IMR-90 (cell line): ENCODE data around the gene ITGB1BP1. TPM values are rescaled to one million over a fixed set of nuclear protein-coding genes. Genes with fewer than 3 reads are reported as not detected.

Source experiments
- ATAC-seq: fragments of 200-7000 bp; cut with Tn5 transposase; 2 replicates; pipeline ENCODE4 v1.9.1; 2020; ENCODE audit warnings: low read depth, mild to moderate bottlenecking, moderate library complexity
- BruUV-seq: library from RNA; stranded (reverse); fragments of 400-500 nt; replicated peaks from 2 replicates; lab custom pipeline; 2021; lab: Mats Ljungman, UMichigan
- CTCF ChIA-PET: fragments of 300-600 bp; formaldehyde crosslinking; extraction: SDS; loops from one replicate; lab custom pipeline; 2021; ENCODE audit warnings: antibody characterized with exemption; lab: Yijun Ruan, JAX
- POLR2A ChIA-PET: fragments of 300-600 bp; sonication (Branson Sonifier 250); formaldehyde crosslinking; loops from one replicate; lab custom pipeline; 2022; ENCODE audit warnings: antibody characterized with exemption; ENCODE audit not compliant: unreplicated experiment; lab: Charles Lee
- DNase-seq: peaks from one replicate; pipeline ENCODE4 v3.0.0; 2013
- H2AFZ ChIP-seq: replicated peaks from 2 replicates; pipeline ENCODE3; 2013; ENCODE audit warnings: low read length, mild to moderate bottlenecking; ENCODE audit not compliant: poor library complexity
- H2AK5ac ChIP-seq: 2 replicates; pipeline ENCODE4 v1.6.1; 2013; ENCODE audit warnings: low read depth, low read length, inconsistent platforms
- H2AK9ac ChIP-seq: replicated peaks from 2 replicates; pipeline ENCODE3; 2013; ENCODE audit warnings: mild to moderate bottlenecking, low read depth, low read length, moderate library complexity; ENCODE audit not compliant: poor library complexity
- H2BK120ac ChIP-seq: 2 replicates; pipeline ENCODE4 v1.6.1; 2013; ENCODE audit warnings: low read depth, low read length, inconsistent platforms
- H2BK15ac ChIP-seq: 3 replicates; pipeline ENCODE4 v1.6.1; 2013; ENCODE audit warnings: low read depth, low read length, inconsistent platforms
- H2BK20ac ChIP-seq: 2 replicates; pipeline ENCODE4 v1.6.1; 2013; ENCODE audit warnings: low read depth, mild to moderate bottlenecking, inconsistent platforms, low read length, moderate library complexity
- H2BK5ac ChIP-seq: 2 replicates; pipeline ENCODE4 v1.6.1; 2013; ENCODE audit warnings: mild to moderate bottlenecking, low read depth, low read length, inconsistent platforms; ENCODE audit not compliant: poor library complexity, severe bottlenecking
- H3K14ac ChIP-seq: replicated peaks from 2 replicates; pipeline ENCODE4 v1.6.1; 2013; ENCODE audit warnings: low read depth, low read length, inconsistent platforms
- H3K18ac ChIP-seq: 2 replicates; pipeline ENCODE4 v1.6.1; 2013; ENCODE audit warnings: low read depth, low read length, control low read depth
- H3K23ac ChIP-seq: 2 replicates; pipeline ENCODE4 v1.6.1; 2013; ENCODE audit warnings: low read depth, low read length, inconsistent platforms
- H3K27ac ChIP-seq: 2 replicates; pipeline ENCODE4 v1.5.1; 2013; ENCODE audit warnings: mild to moderate bottlenecking, control low read depth, low read length; ENCODE audit not compliant: insufficient read depth
- H3K27me3 ChIP-seq: 2 replicates; pipeline ENCODE4 v1.6.1; 2013; ENCODE audit warnings: low read length; ENCODE audit not compliant: control insufficient read depth, insufficient read depth
- H3K36me3 ChIP-seq: 2 replicates; pipeline ENCODE4 v1.6.1; 2013; ENCODE audit warnings: low read length, mixed read lengths; ENCODE audit not compliant: control insufficient read depth, insufficient read depth
- H3K4ac ChIP-seq: 2 replicates; pipeline ENCODE4 v1.6.1; 2013; ENCODE audit warnings: low read depth, low read length, inconsistent platforms
- H3K4me1 ChIP-seq: 2 replicates; pipeline ENCODE4 v1.6.1; 2013; ENCODE audit warnings: low read length, mixed read lengths; ENCODE audit not compliant: control insufficient read depth, insufficient read depth
- H3K4me2 ChIP-seq: 2 replicates; pipeline ENCODE4 v1.6.1; 2013; ENCODE audit warnings: low read depth, mild to moderate bottlenecking, control low read depth, low read length, moderate library complexity
- H3K4me3 ChIP-seq: 2 replicates; pipeline ENCODE4 v1.5.1; 2013; ENCODE audit warnings: low read depth, mild to moderate bottlenecking, control low read depth, low read length, moderate library complexity; ENCODE audit not compliant: insufficient read depth
- H3K56ac ChIP-seq: 2 replicates; pipeline ENCODE4 v1.6.1; 2013; ENCODE audit warnings: low read length, inconsistent platforms; ENCODE audit not compliant: insufficient read depth; ENCODE audit errors: extremely low read depth
- H3K79me1 ChIP-seq, 2 experiments: 2 replicates each; pipeline ENCODE4 v1.6.1; 2013; ENCODE audit warnings: low read length in 2 of 2, inconsistent platforms in 1 of 2, low read depth in 1 of 2
- H3K9ac ChIP-seq: 2 replicates; pipeline ENCODE4 v1.6.1; 2013; ENCODE audit warnings: low read depth, low read length, control low read depth
- H3K9me1 ChIP-seq: 2 replicates; pipeline ENCODE4 v1.6.1; 2013; ENCODE audit warnings: low read length, inconsistent platforms; ENCODE audit not compliant: insufficient read depth
- H3K9me3 ChIP-seq: 2 replicates; pipeline ENCODE4 v1.6.1; 2013; ENCODE audit warnings: low read length; ENCODE audit not compliant: control insufficient read depth, insufficient read depth
- H4K20me1 ChIP-seq: 2 replicates; pipeline ENCODE4 v1.6.1; 2013; ENCODE audit warnings: low read length, inconsistent platforms; ENCODE audit not compliant: insufficient read depth
- H4K5ac ChIP-seq: 2 replicates; pipeline ENCODE4 v1.6.1; 2013; ENCODE audit warnings: mild to moderate bottlenecking, low read depth, low read length, control low read depth
- H4K8ac ChIP-seq, 2 experiments: 2 replicates each; pipeline ENCODE4 v1.6.1; 2013; ENCODE audit warnings: low read depth in 2 of 2, low read length in 2 of 2, control low read depth in 1 of 2, inconsistent platforms in 1 of 2
- H4K91ac ChIP-seq: 2 replicates; pipeline ENCODE4 v1.6.1; 2013; ENCODE audit warnings: low read depth, low read length, inconsistent platforms; ENCODE audit not compliant: insufficient read depth
- BHLHE40 ChIP-seq: fragments of 150-350 bp; IDR thresholded peaks from 2 replicates; pipeline ENCODE4 v1.6.1; 2016; ENCODE audit warnings: mild to moderate bottlenecking, low read depth, low read length
- CHD1 ChIP-seq: IDR thresholded peaks from 2 replicates; pipeline ENCODE4 v1.6.1; 2012; ENCODE audit warnings: low read depth, low read length, improper control_type of control experiment
- ELK1 ChIP-seq: fragments of 150-350 bp; IDR thresholded peaks from 2 replicates; pipeline ENCODE4 v1.6.1; 2016; ENCODE audit warnings: low read depth, mild to moderate bottlenecking, low read length, moderate library complexity, borderline replicate concordance
- FOS ChIP-seq: fragments of 150-350 bp; IDR thresholded peaks from 2 replicates; pipeline ENCODE4 v1.6.1; 2016; ENCODE audit warnings: low read depth, low read length
- MAFK ChIP-seq: IDR thresholded peaks from 2 replicates; pipeline ENCODE4 v1.6.1; 2012; ENCODE audit warnings: low read depth, low read length, improper control_type of control experiment
- MAZ ChIP-seq: IDR thresholded peaks from 2 replicates; pipeline ENCODE4 v1.6.1; 2012; ENCODE audit warnings: low read depth, mild to moderate bottlenecking, low read length, improper control_type of control experiment, moderate library complexity, borderline replicate concordance
- MXI1 ChIP-seq: IDR thresholded peaks from 2 replicates; pipeline ENCODE4 v1.6.1; 2012; ENCODE audit warnings: low read depth, mild to moderate bottlenecking, low read length, moderate library complexity, borderline replicate concordance
- RAD21 ChIP-seq: IDR thresholded peaks from 2 replicates; pipeline ENCODE4 v1.6.1; 2012; ENCODE audit warnings: low read length, improper control_type of control experiment
- RCOR1 ChIP-seq: IDR thresholded peaks from 2 replicates; pipeline ENCODE4 v1.6.1; 2012; ENCODE audit warnings: mild to moderate bottlenecking, low read length, improper control_type of control experiment; ENCODE audit not compliant: insufficient replicate concordance
- RFX5 ChIP-seq: IDR thresholded peaks from 2 replicates; pipeline ENCODE4 v1.8.0; 2012; ENCODE audit warnings: low read depth, mild to moderate bottlenecking, low read length, moderate library complexity
- SMC3 ChIP-seq: fragments of 150-350 bp; IDR thresholded peaks from 2 replicates; pipeline ENCODE4 v1.6.1; 2016; ENCODE audit warnings: low read depth, mild to moderate bottlenecking, antibody characterized with exemption, low read length, moderate library complexity
- USF2 ChIP-seq: fragments of 150-350 bp; IDR thresholded peaks from 2 replicates; pipeline ENCODE4 v1.6.1; 2017; ENCODE audit warnings: mild to moderate bottlenecking, antibody characterized with exemption, low read length, low read depth
- WGBS, 2 experiments: methylation state at CpG; one replicate each; pipeline versions ENCODE4 v1.1.5 to v1.1.7; 2013; ENCODE audit warnings: missing lambda C conversion rate in 2 of 2; ENCODE audit not compliant: insufficient read length in 1 of 2; ENCODE audit errors: extremely low coverage in 2 of 2; 5-methylcytosine and 5-hydroxymethylcytosine counted together
- dilution Hi-C: fragments of 300-500 bp; cut with HindIII; formaldehyde crosslinking; loops from one replicate; pipeline ENCODE4 v1.14.3; 2018; ENCODE audit warnings: low sequenced_read_pairs; ENCODE audit not compliant: unreplicated experiment
- in situ Hi-C: fragments of 300-500 bp; cut with MboI; formaldehyde crosslinking; loops from 3 replicates; pipeline ENCODE4 v1.14.3; 2019; ENCODE audit warnings: low sequenced_read_pairs, inconsistent platforms, mixed read lengths
- intact Hi-C: fragments of 100-400 bp; cut with micrococcal nuclease; formaldehyde crosslinking; loops from 2 replicates; pipeline ENCODE4 v1.10.0; 2022
- polyA plus RNA-seq, 3 experiments: library from polyadenylated mRNA; depleted of rRNA; stranded (reverse); fragments of >200 nt; gene quantifications; 2 replicates each; pipeline ENCODE4 v1.2.3, GENCODE V29; 2012; ENCODE audit warnings: low replicate concordance in 1 of 3
- total RNA-seq: library from RNA; depleted of rRNA; stranded (reverse); fragments of >200 nt; gene quantifications from 2 replicates; pipeline ENCODE4 v1.2.3, GENCODE V29; 2012
- TF ChIP-seq, protein P1 (sequence below): conservative IDR thresholded peaks from 2 replicates; pipeline ENCODE4 v1.5.1; 2012; ENCODE audit warnings: mild to moderate bottlenecking, low read depth, low read length, improper control_type of control experiment

The ITGB1BP1 gene
- total and polyA plus RNA-seq, 2 of the 4 experiments (the other 2 are of a cell fraction), result 48.6 to 88.1 TPM

DNA sequence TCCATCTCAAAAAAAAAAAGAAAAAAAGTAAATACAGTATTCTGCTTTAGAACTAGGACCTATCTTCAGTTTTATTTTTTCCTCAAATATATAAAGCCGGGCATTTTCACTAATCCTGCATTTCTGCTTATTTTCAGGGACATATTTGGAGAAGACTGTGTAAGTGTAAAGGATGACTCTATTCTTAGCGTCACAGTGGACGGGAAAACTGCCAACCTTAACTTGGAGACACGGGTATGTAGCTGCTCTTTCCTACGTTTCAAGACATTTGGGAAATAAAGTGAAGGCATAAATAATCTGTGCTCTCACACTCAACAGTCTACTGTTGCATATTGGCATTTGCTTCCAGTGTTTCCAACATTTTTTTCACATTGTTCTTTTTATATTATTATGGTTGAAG is 47.9 kb upstream of the ITGB1BP1 start:
- Histone ChIP-seq H2BK20ac (no peak overlapping the region), H3K4me1 (peaks cover 10% of the 10 kb centered on the region), H3K4ac (no peak overlapping the region), H2AFZ (no peak overlapping the region), H3K27me3 (no peaks in the 10 kb centered on the region), H2AK5ac (no peak overlapping the region), H3K79me1 (peaks cover 6 to 26% of the 10 kb centered on the region in 2 experiments), H3K23ac (no peak overlapping the region), H4K8ac (no peak overlapping the region), H3K56ac (no peak overlapping the region), H2BK120ac (no peak overlapping the region), H3K27ac (no peak overlapping the region), H3K18ac (no peak overlapping the region), H3K36me3 (peaks cover 17% of the 10 kb centered on the region), H3K14ac (no peak overlapping the region), H4K5ac (no peak overlapping the region), H4K91ac (no peak overlapping the region), H4K20me1 (no peaks in the 10 kb centered on the region), H2BK15ac (no peak overlapping the region), H3K4me3 (no peak overlapping the region), H2BK5ac (no peak overlapping the region), H2AK9ac (no peak overlapping the region), H3K9me1 (0 out of 2 replicates have a peak, but pooled peaks cover 8% of the 10 kb centered on the region), H3K9me3 (no peaks in the 10 kb centered on the region), H3K9ac (no peak overlapping the region), H3K4me2 (no peak overlapping the region)
- intact Hi-C loops, result no loop called here
- no peak for ATAC-seq
- ChIA-PET POLR2A (no interaction called here), CTCF (no interaction called here)
- in situ Hi-C loops, result no loop called here
- no peak for DNase-seq
- BruUV-seq, result no TSS peak
- WGBS, 2 experiments, result no CpG with 5 or more reads among the region's 5 CpGs
- TF ChIP-seq MAFK, result no peak
- no peak for TF ChIP-seq MXI1
- no peak for TF ChIP-seq RAD21
- TF ChIP-seq MAZ, result no peak
- no peak for TF ChIP-seq FOS
- TF ChIP-seq RFX5, result no peak
- TF ChIP-seq RCOR1, result no peak
- no peak for TF ChIP-seq BHLHE40
- no peak for TF ChIP-seq CHD1
- TF ChIP-seq SMC3, result no peak
- TF ChIP-seq USF2, result no peak
- TF ChIP-seq ELK1, result no peak
- TF ChIP-seq, protein P1, sequence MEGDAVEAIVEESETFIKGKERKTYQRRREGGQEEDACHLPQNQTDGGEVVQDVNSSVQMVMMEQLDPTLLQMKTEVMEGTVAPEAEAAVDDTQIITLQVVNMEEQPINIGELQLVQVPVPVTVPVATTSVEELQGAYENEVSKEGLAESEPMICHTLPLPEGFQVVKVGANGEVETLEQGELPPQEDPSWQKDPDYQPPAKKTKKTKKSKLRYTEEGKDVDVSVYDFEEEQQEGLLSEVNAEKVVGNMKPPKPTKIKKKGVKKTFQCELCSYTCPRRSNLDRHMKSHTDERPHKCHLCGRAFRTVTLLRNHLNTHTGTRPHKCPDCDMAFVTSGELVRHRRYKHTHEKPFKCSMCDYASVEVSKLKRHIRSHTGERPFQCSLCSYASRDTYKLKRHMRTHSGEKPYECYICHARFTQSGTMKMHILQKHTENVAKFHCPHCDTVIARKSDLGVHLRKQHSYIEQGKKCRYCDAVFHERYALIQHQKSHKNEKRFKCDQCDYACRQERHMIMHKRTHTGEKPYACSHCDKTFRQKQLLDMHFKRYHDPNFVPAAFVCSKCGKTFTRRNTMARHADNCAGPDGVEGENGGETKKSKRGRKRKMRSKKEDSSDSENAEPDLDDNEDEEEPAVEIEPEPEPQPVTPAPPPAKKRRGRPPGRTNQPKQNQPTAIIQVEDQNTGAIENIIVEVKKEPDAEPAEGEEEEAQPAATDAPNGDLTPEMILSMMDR, result no peak
- dilution Hi-C loops, result no loop called here
